ENCODE data around the gene COL11A2. TPM values are rescaled to one million over a fixed set of nuclear protein-coding genes. Genes with fewer than 3 reads are reported as not detected.

Gene COL11A2
- total RNA-seq, 1 experiment from 2014 or later, result 0.91 TPM

GRCh38 chr6:33166363-33166762 lies 25.9 kb downstream of the COL11A2 start:
- H3K27ac Mint-ChIP-seq (ENCODE audit: low read depth, unreplicated experiment), result no peak overlapping the region
- peaks cover 6% of the 10 kb centered on the region for H3K36me3 Mint-ChIP-seq (ENCODE audit: insufficient read depth, unreplicated experiment)
- H3K4me1 Mint-ChIP-seq (ENCODE audit: insufficient read depth, unreplicated experiment), result peaks cover 9% of the 10 kb centered on the region
- no peak for TF ChIP-seq CTCF (IDR thresholded peaks at IDR 0.05; ENCODE audit: unreplicated experiment)
- DNase-seq (ENCODE audit: unreplicated experiment), result no peak
- intact Hi-C loops (cut with micrococcal nuclease), result no loop called here
- POLR2A ChIA-PET, result no interaction called here
- CTCF ChIA-PET, result no interaction called here
- BruUV-seq (replicated peaks), result no TSS peak
- H3K4me3 Mint-ChIP-seq (ENCODE audit: unreplicated experiment), result no peak overlapping the region
- H3K27me3 Mint-ChIP-seq (ENCODE audit: insufficient read depth, unreplicated experiment), result peaks cover 12% of the 10 kb centered on the region
- no peaks in the 10 kb centered on the region for H3K9me3 Mint-ChIP-seq (ENCODE audit: unreplicated experiment)

DNA sequence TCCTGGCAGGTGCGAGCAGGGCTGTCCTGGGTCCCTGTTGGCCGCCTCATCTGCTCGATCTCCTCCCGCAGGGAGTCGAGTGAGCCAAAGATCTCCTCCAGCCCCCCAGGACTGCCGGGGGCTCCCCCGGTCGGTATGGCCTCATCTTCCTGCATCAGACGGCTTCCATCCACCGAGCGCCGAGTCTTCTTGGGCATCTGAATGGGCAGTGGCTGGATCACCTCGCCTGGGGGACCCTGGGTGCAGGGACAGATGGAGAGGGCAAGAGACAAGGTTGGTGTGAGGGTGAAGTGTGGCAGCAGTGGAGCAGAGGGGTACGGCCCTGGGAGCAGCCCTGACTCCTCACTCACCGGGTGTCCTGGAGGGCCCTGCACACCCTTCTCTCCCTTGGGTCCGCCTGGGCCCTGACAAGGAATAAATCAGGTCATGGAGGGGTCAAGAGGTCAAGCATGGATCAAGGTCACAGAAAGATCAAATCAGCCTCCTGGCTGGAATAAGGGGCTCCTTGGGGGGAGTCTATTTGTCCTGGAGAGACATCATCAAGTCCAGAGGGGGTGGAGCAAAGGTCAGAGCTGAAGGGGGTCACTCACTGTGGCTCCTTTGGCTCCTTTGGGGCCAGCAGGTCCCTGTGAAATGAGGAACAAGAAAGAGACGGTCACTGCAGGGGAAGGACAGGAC lies 26.5 kb downstream of the COL11A2 start:
- Mint-ChIP-seq H3K36me3 (ENCODE audit: insufficient read depth, unreplicated experiment) (peaks cover 6% of the 10 kb centered on the region), H3K27ac (ENCODE audit: low read depth, unreplicated experiment) (no peak overlapping the region), H3K9me3 (ENCODE audit: unreplicated experiment) (no peaks in the 10 kb centered on the region), H3K4me1 (ENCODE audit: insufficient read depth, unreplicated experiment) (peaks cover 12% of the 10 kb centered on the region), H3K27me3 (ENCODE audit: insufficient read depth, unreplicated experiment) (peaks cover 12% of the 10 kb centered on the region), H3K4me3 (ENCODE audit: unreplicated experiment) (no peak overlapping the region)
- CTCF ChIA-PET, result interaction anchor here (0.6 to 2.6 kb wide), 4 partner anchors 7 to 184 kb away, joined by 3 to 16 read pairs (median 6); no protein-coding TSS in a partner anchor
- no peak for DNase-seq (ENCODE audit: unreplicated experiment)
- intact Hi-C loops (cut with micrococcal nuclease), result no loop called here
- no peak for TF ChIP-seq CTCF (IDR thresholded peaks at IDR 0.05; ENCODE audit: unreplicated experiment)
- no TSS peak for BruUV-seq (replicated peaks)
- POLR2A ChIA-PET, result no interaction called here

GRCh38 chr6:33164665-33165373 lies 27.4 kb downstream of the COL11A2 start:
- POLR2A ChIA-PET, result no interaction called here
- H3K27ac Mint-ChIP-seq (ENCODE audit: low read depth, unreplicated experiment), result no peak overlapping the region
- no peak for DNase-seq (ENCODE audit: unreplicated experiment)
- BruUV-seq (replicated peaks), result no TSS peak
- H3K4me3 Mint-ChIP-seq (ENCODE audit: unreplicated experiment), result no peak overlapping the region
- H3K36me3 Mint-ChIP-seq (ENCODE audit: insufficient read depth, unreplicated experiment), result peaks cover 6% of the 10 kb centered on the region
- H3K27me3 Mint-ChIP-seq (ENCODE audit: insufficient read depth, unreplicated experiment), result peaks cover 12% of the 10 kb centered on the region
- intact Hi-C loops (cut with micrococcal nuclease), result loop anchor here (5.0 kb wide), 1 partner anchor 43 kb away; no protein-coding TSS in a partner anchor
- TF ChIP-seq CTCF (IDR thresholded peaks at IDR 0.05; ENCODE audit: unreplicated experiment), result no peak
- CTCF ChIA-PET, result interaction anchor here (0.6 to 2.6 kb wide), 6 partner anchors 8 to 234 kb away, joined by 3 to 16 read pairs (median 4); no protein-coding TSS in a partner anchor
- H3K9me3 Mint-ChIP-seq (ENCODE audit: unreplicated experiment), result no peaks in the 10 kb centered on the region
- H3K4me1 Mint-ChIP-seq (ENCODE audit: insufficient read depth, unreplicated experiment), result peaks cover 12% of the 10 kb centered on the region

GRCh38 chr6:33164176-33164575 lies 28.1 kb downstream of the COL11A2 start:
- no TSS peak for BruUV-seq (replicated peaks)
- Mint-ChIP-seq H3K9me3 (ENCODE audit: unreplicated experiment) (no peaks in the 10 kb centered on the region), H3K27ac (ENCODE audit: low read depth, unreplicated experiment) (no peak overlapping the region), H3K4me1 (ENCODE audit: insufficient read depth, unreplicated experiment) (peaks cover 12% of the 10 kb centered on the region), H3K36me3 (ENCODE audit: insufficient read depth, unreplicated experiment) (peaks cover 6% of the 10 kb centered on the region), H3K4me3 (ENCODE audit: unreplicated experiment) (no peak overlapping the region), H3K27me3 (ENCODE audit: insufficient read depth, unreplicated experiment) (peaks cover 12% of the 10 kb centered on the region)
- ChIA-PET POLR2A (interaction anchor here (0.5 kb wide), 1 partner anchor 28 kb away, joined by 3 read pairs; no protein-coding TSS in a partner anchor), CTCF (interaction anchor here (0.6 to 2.6 kb wide), 7 partner anchors 9 to 346 kb away, joined by 3 to 16 read pairs (median 4); no protein-coding TSS in a partner anchor)
- TF ChIP-seq CTCF (IDR thresholded peaks at IDR 0.05; ENCODE audit: unreplicated experiment), result no peak
- DNase-seq (ENCODE audit: unreplicated experiment), result no peak
- intact Hi-C loops (cut with micrococcal nuclease), result loop anchor here (5.0 kb wide), 1 partner anchor 42 kb away; no protein-coding TSS in a partner anchor

Data from MCF 10A (cell line).